Spinal cord (tissue), 10 donors: ENCODE results near the gene NEURL1. TPM values are rescaled to one million over a fixed set of nuclear protein-coding genes. Genes with fewer than 3 reads are reported as not detected.

ENCODE experiments used
- DNase-seq, 6 donors: peaks; one replicate each; pipeline versions ENCODE4 v3.0.0 to v3.0.0-alpha.2; 2013 to 2015; ENCODE audit warnings: low spot score in 6 of 6, low read depth in 4 of 6
- H3K27ac ChIP-seq: one replicate; pipeline ENCODE4 v1.5.1; 2013; ENCODE audit warnings: low read depth, low read length, control low read depth
- H3K27me3 ChIP-seq: one replicate; pipeline ENCODE4 v1.6.1; 2013; ENCODE audit warnings: low read length; ENCODE audit not compliant: control insufficient read depth, insufficient read depth
- H3K36me3 ChIP-seq: one replicate; pipeline ENCODE4 v1.6.1; 2013; ENCODE audit warnings: low read length; ENCODE audit not compliant: control insufficient read depth, insufficient read depth
- H3K4me1 ChIP-seq: one replicate; pipeline ENCODE4 v1.6.1; 2013; ENCODE audit warnings: low read length; ENCODE audit not compliant: control insufficient read depth, insufficient read depth
- H3K4me3 ChIP-seq: one replicate; pipeline ENCODE4 v1.5.1; 2013; ENCODE audit warnings: low read depth, low read length, control low read depth
- H3K9me3 ChIP-seq: one replicate; pipeline ENCODE4 v1.6.1; 2013; ENCODE audit warnings: low read length; ENCODE audit not compliant: control insufficient read depth, insufficient read depth
- WGBS: methylation state at CpG from one replicate; pipeline ENCODE4 v1.1.5; 2013; ENCODE audit warnings: missing lambda C conversion rate; ENCODE audit not compliant: insufficient coverage; 5-methylcytosine and 5-hydroxymethylcytosine counted together
- polyA plus RNA-seq, 2 donors: library from polyadenylated mRNA; unstranded; fragments of 120-200 nt; gene quantifications; one replicate each; pipeline ENCODE4 v1.2.1, GENCODE V29; 2013; ENCODE audit not compliant: insufficient read length in 2 of 2
- total RNA-seq, 2 donors: library from RNA; depleted of rRNA in 1 of 2; stranded (reverse); fragments of 120-200 nt in 1 of 2; fragments of >200 nt in 1 of 2; gene quantifications; one replicate each; pipeline versions ENCODE4 v1.2.3 to v1.2.4, GENCODE V29; 2013 to 2014
- donor health status: healthy.

NEURL1 gene
- total and polyA plus RNA-seq, 4 donors = 7.3 to 34.8 (median 18.2) TPM

- H3K27ac ChIP-seq = no peak overlapping the region
- DNase-seq = no peak
- no peaks in the 10 kb centered on the region for H3K36me3 ChIP-seq
- no peaks in the 10 kb centered on the region for H3K27me3 ChIP-seq
- H3K4me3 ChIP-seq = no peak overlapping the region
- H3K4me1 ChIP-seq = peaks cover 11% of the 10 kb centered on the region
- H3K9me3 ChIP-seq = no peaks in the 10 kb centered on the region
- 51% methylated on average over 12 of the region's 12 CpGs for WGBS
Measured at GRCh38 chr10:103564776-103565520, 71.4 kb downstream of the NEURL1 start.

- peaks cover 10% of the 10 kb centered on the region for H3K36me3 ChIP-seq
- H3K27me3 ChIP-seq = no peaks in the 10 kb centered on the region
- DNase-seq = peak in 1 of 6 donors; percentile 38
- 33% methylated on average over 1 of the region's 3 CpGs for WGBS
- H3K9me3 ChIP-seq = no peaks in the 10 kb centered on the region
- no peak overlapping the region for H3K4me3 ChIP-seq
- no peak overlapping the region for H3K27ac ChIP-seq
- peaks cover 11% of the 10 kb centered on the region for H3K4me1 ChIP-seq
Measured at GRCh38 chr10:103566536-103566935, 73.0 kb downstream of the NEURL1 start.

GRCh38 chr10:103568505-103568904 lies 75.0 kb downstream of the NEURL1 start:
- peaks cover 11% of the 10 kb centered on the region for H3K4me1 ChIP-seq
- H3K27ac ChIP-seq = no peak overlapping the region
- peaks cover 17% of the 10 kb centered on the region for H3K36me3 ChIP-seq
- no peak for DNase-seq
- H3K4me3 ChIP-seq = no peak overlapping the region
- no peaks in the 10 kb centered on the region for H3K27me3 ChIP-seq
- WGBS = 94% methylated on average over 3 of the region's 5 CpGs
- no peaks in the 10 kb centered on the region for H3K9me3 ChIP-seq

- 55% methylated on average over 5 of the region's 5 CpGs for WGBS
- DNase-seq = no peak
- Histone ChIP-seq H3K4me1 (no peaks in the 10 kb centered on the region), H3K27me3 (no peaks in the 10 kb centered on the region), H3K4me3 (no peak overlapping the region), H3K36me3 (peaks cover 20% of the 10 kb centered on the region), H3K9me3 (no peaks in the 10 kb centered on the region), H3K27ac (no peak overlapping the region)
Measured at GRCh38 chr10:103569896-103570295, 76.4 kb downstream of the NEURL1 start.

GRCh38 chr10:103570844-103571655 lies 77.5 kb downstream of the NEURL1 start:
- Histone ChIP-seq H3K27me3 (no peaks in the 10 kb centered on the region), H3K9me3 (no peaks in the 10 kb centered on the region), H3K4me1 (no peaks in the 10 kb centered on the region), H3K27ac (no peak overlapping the region), H3K36me3 (peaks cover 20% of the 10 kb centered on the region), H3K4me3 (no peak overlapping the region)
- no peak for DNase-seq
- WGBS = 89% methylated on average over 25 of the region's 28 CpGs

- Histone ChIP-seq H3K9me3 (no peaks in the 10 kb centered on the region), H3K4me3 (no peak overlapping the region), H3K27ac (no peak overlapping the region), H3K4me1 (no peaks in the 10 kb centered on the region), H3K27me3 (no peaks in the 10 kb centered on the region), H3K36me3 (peaks cover 20% of the 10 kb centered on the region)
- no peak for DNase-seq
- WGBS = 95% methylated on average over 18 of the region's 18 CpGs
Measured at GRCh38 chr10:103571656-103571975, 78.1 kb downstream of the NEURL1 start.

- Histone ChIP-seq H3K27me3 (no peaks in the 10 kb centered on the region), H3K36me3 (peaks cover 20% of the 10 kb centered on the region), H3K9me3 (no peaks in the 10 kb centered on the region), H3K4me3 (no peak overlapping the region), H3K4me1 (no peaks in the 10 kb centered on the region), H3K27ac (no peak overlapping the region)
- WGBS = 85% methylated on average over 5 of the region's 10 CpGs
- no peak for DNase-seq
Measured at GRCh38 chr10:103572347-103573204, 79.1 kb downstream of the NEURL1 start.

- H3K27me3 ChIP-seq = no peaks in the 10 kb centered on the region
- H3K4me3 ChIP-seq = no peak overlapping the region
- DNase-seq = no peak
- H3K9me3 ChIP-seq = no peaks in the 10 kb centered on the region
- H3K4me1 ChIP-seq = no peaks in the 10 kb centered on the region
- peaks cover 20% of the 10 kb centered on the region for H3K36me3 ChIP-seq
- no peak overlapping the region for H3K27ac ChIP-seq
- 75% methylated on average over 7 of the region's 7 CpGs for WGBS
Measured at GRCh38 chr10:103573205-103573487, 79.6 kb downstream of the NEURL1 start.

- Histone ChIP-seq H3K9me3 (no peaks in the 10 kb centered on the region), H3K4me1 (no peaks in the 10 kb centered on the region), H3K36me3 (peaks cover 25% of the 10 kb centered on the region), H3K4me3 (no peak overlapping the region), H3K27me3 (no peaks in the 10 kb centered on the region), H3K27ac (no peak overlapping the region)
- 81% methylated on average over 13 of the region's 16 CpGs for WGBS
- DNase-seq = no peak
Measured at GRCh38 chr10:103574097-103575061, 80.9 kb downstream of the NEURL1 start.
